GM19351 (cell line): Measurements from ENCODE around the gene ASXL2.
"Not testable (repeated sequence)": the region's sequence is repeated elsewhere in the genome, so short reads cannot be mapped to it uniquely, and the experiment has no call there.

ENCODE experiments used
- ATAC-seq: cut with Tn5 transposase; IDR thresholded peaks from one replicate; pipeline ENCODE4 v1.9.1; 2021; ENCODE audit warnings: mild to moderate bottlenecking, moderate library complexity; ENCODE audit not compliant: unreplicated experiment

ASXL2 gene

GRCh38 chr2:25742501-25742900, 135.8 kb downstream of the ASXL2 start:
- ATAC-seq: no peak

GRCh38 chr2:25740810-25741381, 137.4 kb downstream of the ASXL2 start:
- no peak for ATAC-seq

GRCh38 chr2:25738383-25739343, 139.6 kb downstream of the ASXL2 start:
- no peak for ATAC-seq

DNA sequence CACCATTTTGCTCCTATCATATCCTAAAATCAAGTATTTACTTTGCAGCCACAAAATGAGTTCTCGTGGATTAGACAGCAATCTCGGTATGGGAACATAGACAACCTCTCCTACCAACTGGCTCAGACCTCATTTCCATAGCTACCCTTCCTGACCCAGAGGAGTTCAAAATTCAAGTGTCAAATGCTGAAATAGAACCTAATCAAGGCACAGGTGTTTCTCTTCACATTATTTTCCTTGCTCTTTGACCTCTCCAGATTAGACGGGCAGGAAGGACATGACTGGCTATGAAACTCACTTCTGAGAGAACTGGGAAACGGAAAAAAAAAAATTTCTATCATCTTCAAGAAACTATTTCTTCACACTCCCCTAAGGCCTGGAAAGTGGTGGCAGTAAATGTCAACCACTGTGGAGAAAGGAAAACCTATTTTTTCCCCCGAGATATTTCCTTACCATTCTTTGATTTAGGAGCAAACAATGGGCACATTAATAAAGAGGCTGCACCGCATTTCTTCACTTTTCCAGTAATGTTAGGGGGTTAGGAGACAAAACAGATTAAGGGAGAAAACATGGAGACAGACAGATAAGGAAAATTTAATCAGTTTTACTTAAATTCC, 141.3 kb downstream of the ASXL2 start:
- no peak for ATAC-seq

DNA sequence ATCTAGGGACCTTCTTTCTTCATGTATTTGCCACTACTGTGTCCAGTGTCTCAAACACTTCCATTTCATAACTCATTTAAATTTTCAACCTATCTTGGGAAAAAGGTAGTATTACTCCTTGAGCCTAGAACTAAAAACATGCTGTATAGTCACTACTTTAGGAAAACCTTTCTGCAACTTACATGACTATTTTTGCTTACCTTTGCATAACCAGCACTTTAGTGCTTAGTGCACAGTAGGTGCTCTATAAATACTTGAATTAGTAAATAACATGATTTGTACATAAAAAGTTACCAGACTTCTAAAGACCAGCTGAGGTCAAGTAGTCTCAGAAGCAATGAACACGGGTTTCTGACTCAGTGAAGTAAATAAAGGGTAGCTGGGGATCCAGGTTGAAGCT, 142.5 kb downstream of the ASXL2 start:
- no peak for ATAC-seq

- no peak for ATAC-seq
Measured at GRCh38 chr2:25728559-25728958, 149.7 kb downstream of the ASXL2 start.

- no peak for ATAC-seq
Measured at GRCh38 chr2:25726522-25726921, 151.8 kb downstream of the ASXL2 start.

GRCh38 chr2:25725877-25726276, 152.4 kb downstream of the ASXL2 start:
- no peak for ATAC-seq

GRCh38 chr2:25724756-25725155, 153.5 kb downstream of the ASXL2 start:
- ATAC-seq: no peak

DNA sequence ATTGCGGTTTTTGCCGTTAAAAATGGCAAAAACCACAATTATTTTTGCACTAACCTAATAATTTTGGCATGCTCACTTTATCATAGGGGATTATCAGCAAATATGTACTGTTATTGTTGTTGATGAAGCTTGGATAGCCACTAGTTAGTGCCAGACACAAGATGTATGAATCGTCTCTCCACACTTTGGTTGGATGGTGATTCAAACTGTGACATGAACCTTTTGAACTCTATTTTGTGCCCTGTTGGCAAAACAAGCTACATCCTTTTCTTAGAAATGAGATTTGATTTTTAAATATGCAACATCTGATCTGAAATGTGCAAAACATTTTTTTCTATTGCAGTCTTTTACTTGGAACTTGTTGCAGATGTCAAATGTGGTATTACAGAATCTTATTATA, 156.1 kb downstream of the ASXL2 start:
- ATAC-seq: no peak

- ATAC-seq: no peak
Measured at GRCh38 chr2:25720575-25720974, 157.7 kb downstream of the ASXL2 start.

DNA sequence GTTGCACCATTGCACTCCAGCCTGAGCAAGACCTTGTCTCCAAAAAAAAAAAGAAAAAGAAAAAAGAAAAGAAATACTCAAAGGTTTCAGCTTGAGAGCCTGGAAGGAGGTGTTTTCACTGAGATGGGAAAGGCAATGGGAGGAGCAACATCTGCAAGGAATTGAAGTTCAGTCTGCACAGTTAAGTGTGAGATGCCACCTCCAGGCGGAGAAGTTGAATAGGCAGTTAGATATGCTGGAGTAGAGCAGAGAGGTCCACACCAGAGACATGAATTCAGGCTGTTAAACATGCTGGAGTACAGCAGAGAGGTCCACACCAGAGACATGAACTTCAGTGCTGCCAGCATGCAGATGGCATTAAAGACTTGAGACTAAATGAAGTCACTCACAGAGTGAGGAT, 163.5 kb downstream of the ASXL2 start:
- ATAC-seq: no peak

- no peak for ATAC-seq
Measured at GRCh38 chr2:25712455-25712854, 165.8 kb downstream of the ASXL2 start.

DNA sequence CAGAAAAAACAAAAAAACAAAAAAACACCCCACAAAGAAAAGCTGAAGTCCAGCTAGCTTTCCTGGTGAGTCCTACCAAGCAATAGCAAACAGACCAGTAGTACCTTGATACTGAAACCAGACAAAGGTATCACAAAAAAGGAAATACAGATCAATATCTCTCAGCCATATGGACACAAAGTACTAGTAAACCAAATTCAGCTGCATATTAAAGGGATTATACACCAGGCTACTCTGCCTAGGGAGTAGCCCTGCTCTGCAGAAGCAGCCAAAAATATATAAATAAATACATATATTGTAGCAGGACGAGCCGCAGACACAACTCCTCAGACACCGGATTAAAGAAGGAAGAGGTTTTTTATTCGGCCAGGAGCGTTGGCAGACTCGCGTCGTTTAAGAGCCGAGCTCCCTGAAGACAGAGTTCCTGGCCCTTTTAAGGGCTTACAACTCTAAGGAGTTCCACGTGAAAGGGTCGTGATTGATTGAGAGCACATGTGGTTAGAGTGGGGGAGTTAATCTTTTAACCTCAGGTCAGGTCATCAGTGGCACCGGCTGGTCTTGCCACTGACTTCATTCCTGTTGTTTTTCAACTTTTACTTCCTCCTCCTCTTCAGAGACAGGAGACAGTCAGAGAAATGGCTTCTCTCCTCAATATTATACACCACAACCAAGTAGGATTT, 166.5 kb downstream of the ASXL2 start:
- no peak for ATAC-seq

DNA sequence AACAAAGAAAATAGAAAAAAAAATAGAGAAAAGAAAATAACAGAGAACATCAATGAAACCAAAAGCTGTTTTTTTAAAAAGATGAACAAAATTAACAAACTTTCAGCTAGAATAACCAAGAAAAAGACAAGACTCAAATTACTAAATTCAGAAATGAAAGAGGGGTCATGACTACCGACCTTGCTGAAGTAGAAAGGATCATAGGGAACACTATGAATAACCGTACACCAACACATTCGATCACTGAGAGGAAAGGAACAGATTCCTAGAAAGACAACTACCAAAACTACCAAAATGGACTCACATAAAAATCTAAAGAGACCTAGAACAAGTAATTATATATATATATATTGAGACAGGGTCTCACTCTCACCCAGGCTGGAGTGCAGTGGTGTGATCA, 167.5 kb downstream of the ASXL2 start:
- ATAC-seq: no peak

GRCh38 chr2:25709349-25709748, 168.9 kb downstream of the ASXL2 start:
- no peak for ATAC-seq

GRCh38 chr2:25707927-25708590, 170.2 kb downstream of the ASXL2 start:
- no peak for ATAC-seq

- ATAC-seq: not testable (repeated sequence)
Measured at GRCh38 chr2:25705575-25705974, 172.7 kb downstream of the ASXL2 start.

DNA sequence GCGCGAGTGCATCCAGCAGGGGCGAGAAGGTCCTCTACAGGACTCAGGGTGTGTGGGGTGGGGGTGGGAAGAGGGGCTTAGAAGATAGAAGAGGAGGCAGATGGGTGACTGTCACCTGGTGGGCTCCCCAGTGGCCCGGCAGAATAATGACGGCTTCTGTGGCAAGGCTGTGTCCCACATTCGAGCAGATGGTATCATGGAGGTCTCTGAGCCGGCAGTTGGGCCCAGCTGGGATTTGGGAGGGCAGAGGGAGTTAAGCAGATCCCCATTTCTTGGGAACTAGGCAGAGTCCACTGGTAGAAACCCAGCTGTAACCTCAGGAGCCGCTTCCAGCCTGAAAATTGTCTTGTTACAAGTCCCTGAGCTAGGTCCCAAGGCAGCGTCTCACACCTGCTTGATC, 176.5 kb downstream of the ASXL2 start:
- ATAC-seq: no peak

- ATAC-seq: no peak
Measured at GRCh38 chr2:25700221-25700660, 178.0 kb downstream of the ASXL2 start.

DNA sequence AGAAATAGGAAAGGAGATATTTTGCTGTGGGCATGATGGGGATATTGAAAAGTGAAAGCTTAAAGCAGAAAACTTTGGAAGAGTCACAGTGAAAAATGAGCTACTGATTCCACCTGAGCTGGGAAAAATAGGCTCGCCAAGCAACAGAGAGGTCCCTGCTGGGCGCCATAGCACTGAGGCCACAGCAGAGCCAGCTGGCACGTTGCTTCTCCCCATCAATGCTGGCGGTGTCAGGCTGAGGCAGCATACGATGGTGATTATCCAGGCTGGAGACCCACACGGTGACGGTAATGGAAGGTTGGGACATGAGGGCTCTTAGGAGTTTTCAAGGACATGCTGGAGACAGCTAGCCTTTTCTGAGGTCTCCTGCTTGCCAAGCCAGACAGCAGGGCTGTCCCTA, 179.1 kb downstream of the ASXL2 start:
- no peak for ATAC-seq
